Activated CD4-positive, alpha-beta T cell treated with anti-CD3 and anti-CD28 coated beads for 36 hours (primary cell): ENCODE measurements around the gene CELA1. TPM values are rescaled to one million over a fixed set of nuclear protein-coding genes. Genes with fewer than 3 reads are reported as not detected.
"Not testable (repeated sequence)": the region's sequence is repeated elsewhere in the genome, so short reads cannot be mapped to it uniquely, and the experiment has no call there.

Experiments
- ATAC-seq: fragments of 200-7000 bp; cut with Tn5 transposase; one replicate; pipeline ENCODE4 v1.10.0; 2021; ENCODE audit warnings: mild to moderate bottlenecking, moderate library complexity
- CTCF ChIA-PET: fragments of 350-600 bp; sonication (Branson Sonifier 250); formaldehyde crosslinking; loops from one replicate; lab custom pipeline; 2021; ENCODE audit warnings: antibody characterized with exemption; lab: Charles Lee
- POLR2A ChIA-PET: fragments of 350-600 bp; sonication (Branson Sonifier 250); formaldehyde crosslinking; loops from one replicate; lab custom pipeline; 2021; ENCODE audit warnings: antibody characterized with exemption, inconsistent platforms; lab: Charles Lee
- DNase-seq: peaks from one replicate; pipeline ENCODE4 v3.0.0-alpha.2; 2020
- H3K27ac Mint-ChIP-seq: one replicate; pipeline ENCODE4 v1.8.0; 2021; ENCODE audit warnings: mixed read lengths
- H3K27me3 Mint-ChIP-seq: one replicate; pipeline ENCODE4 v1.8.0; 2021; ENCODE audit warnings: mixed read lengths
- H3K36me3 Mint-ChIP-seq: one replicate; pipeline ENCODE4 v1.8.0; 2021; ENCODE audit warnings: low read depth, mixed read lengths
- H3K4me1 Mint-ChIP-seq: one replicate; pipeline ENCODE4 v1.8.0; 2021; ENCODE audit warnings: mixed read lengths
- H3K4me3 Mint-ChIP-seq: one replicate; pipeline ENCODE4 v1.8.0; 2021; ENCODE audit warnings: mild to moderate bottlenecking, moderate library complexity, mixed read lengths
- H3K9me3 Mint-ChIP-seq: one replicate; pipeline ENCODE4 v1.8.0; 2021; ENCODE audit warnings: low read depth, mixed read lengths
- intact Hi-C, 2 experiments: fragments of 100-400 bp; cut with DNase I in 1 of 2; cut with micrococcal nuclease in 1 of 2; formaldehyde crosslinking; loops; one replicate each; pipeline versions ENCODE4 v1.14.2 to v1.15.1; 2022 to 2024; cut with DNase I, micrococcal nuclease
- total RNA-seq, 2 experiments: library from RNA; stranded (reverse); gene quantifications; one replicate each; pipeline ENCODE4 v1.2.3, GENCODE V29; 2021

The CELA1 gene
- total RNA-seq, 2 experiments from 2014 or later, result 0.18 TPM; not detected in 1

- Mint-ChIP-seq H3K4me1 (peaks cover 24% of the 10 kb centered on the region), H3K36me3 (peaks cover 32% of the 10 kb centered on the region), H3K27ac (peak overlapping the region; percentile 20)
- H3K9me3 Mint-ChIP-seq, DNase-seq, H3K4me3 Mint-ChIP-seq, H3K27me3 Mint-ChIP-seq, intact Hi-C loops: not testable (repeated sequence)
- POLR2A ChIA-PET, result interaction anchor here (0.6 kb wide), 1 partner anchor 19 kb away, joined by 4 read pairs; no protein-coding TSS in a partner anchor
- peak; percentile 32 for ATAC-seq
- CTCF ChIA-PET, result interaction anchor here (0.6 to 1.3 kb wide), 5 partner anchors 11 to 685 kb away, joined by 3 to 5 read pairs (median 3); no protein-coding TSS in a partner anchor
Measured at GRCh38 chr12:51291603-51292513, 54.6 kb downstream of the CELA1 start.

- peaks cover 20% of the 10 kb centered on the region for H3K36me3 Mint-ChIP-seq
- peaks cover 4% of the 10 kb centered on the region for H3K4me1 Mint-ChIP-seq
- H3K9me3 Mint-ChIP-seq, result no peaks in the 10 kb centered on the region
- ChIA-PET CTCF (interaction anchor here (0.6 to 0.8 kb wide), 2 partner anchors 11 to 246 kb away, joined by 3 to 4 read pairs; no protein-coding TSS in a partner anchor), POLR2A (interaction anchor here (0.7 kb wide), 1 partner anchor 40 kb away, joined by 3 read pairs; no protein-coding TSS in a partner anchor)
- no peak overlapping the region for H3K4me3 Mint-ChIP-seq
- intact Hi-C loops, result no loop called here
- ATAC-seq (no peak), DNase-seq (no peak)
- no peaks in the 10 kb centered on the region for H3K27me3 Mint-ChIP-seq
- H3K27ac Mint-ChIP-seq, result no peak overlapping the region
Measured at GRCh38 chr12:51285843-51286242, 60.6 kb downstream of the CELA1 start.

- ChIA-PET POLR2A (no interaction called here), CTCF (interaction anchor here (1.1 to 1.9 kb wide), 2 partner anchors 10 to 59 kb away, joined by 4 to 6 read pairs; no protein-coding TSS in a partner anchor)
- ATAC-seq (no peak), DNase-seq (no peak)
- no peaks in the 10 kb centered on the region for H3K9me3 Mint-ChIP-seq
- H3K27me3 Mint-ChIP-seq, result no peaks in the 10 kb centered on the region
- peaks cover 7% of the 10 kb centered on the region for H3K4me1 Mint-ChIP-seq
- H3K36me3 Mint-ChIP-seq, result peaks cover 13% of the 10 kb centered on the region
- no peak overlapping the region for H3K27ac Mint-ChIP-seq
- H3K4me3 Mint-ChIP-seq, result no peak overlapping the region
- intact Hi-C loops, result no loop called here
Measured at GRCh38 chr12:51281202-51281924, 65.1 kb downstream of the CELA1 start.

Other genes with a start within 250 kb of the CELA1 start
- gene TFCP2, start 173.5 kb downstream of the CELA1 start, total RNA-seq, result 10 to 100 TPM; 39.5 to 47.3 TPM
- gene POU6F1, start 128.6 kb downstream of the CELA1 start, total RNA-seq, result 10 to 100 TPM in 1 of 2 experiments, 1 to 10 TPM in 1; 8.7 to 12.9 TPM
- gene DAZAP2, start 107.9 kb downstream of the CELA1 start, total RNA-seq, result 10 to 100 TPM; 94.8 to 95.2 TPM
- gene SMAGP, start 76.3 kb downstream of the CELA1 start, total RNA-seq, result under 1 TPM; 0.69 to 0.86 TPM
- 10 to 100 TPM; 39.9 to 48.8 TPM for gene BIN2, start 22.5 kb downstream of the CELA1 start, total RNA-seq
- 10 to 100 TPM; 11.7 to 12.0 TPM for gene GALNT6, start 44.7 kb upstream of the CELA1 start, total RNA-seq
- 1 to 10 TPM; 1.7 to 2.0 TPM for gene SLC4A8, start 78.2 kb upstream of the CELA1 start, total RNA-seq
- gene SCN8A, start 244.6 kb upstream of the CELA1 start, total RNA-seq, result 1 to 10 TPM in 1 of 2 experiments, under 1 TPM in 1; 0.69 to 1.0 TPM